HCEC 1CT (cell line): ENCODE measurements around the gene GRM7.
"Not testable (repeated sequence)": the region's sequence is repeated elsewhere in the genome, so short reads cannot be mapped to it uniquely, and the experiment has no call there.

Source experiments
- DNase-seq: peaks from one replicate; pipeline ENCODE4 v3.0.0-alpha.2; 2017

Gene GRM7

DNA sequence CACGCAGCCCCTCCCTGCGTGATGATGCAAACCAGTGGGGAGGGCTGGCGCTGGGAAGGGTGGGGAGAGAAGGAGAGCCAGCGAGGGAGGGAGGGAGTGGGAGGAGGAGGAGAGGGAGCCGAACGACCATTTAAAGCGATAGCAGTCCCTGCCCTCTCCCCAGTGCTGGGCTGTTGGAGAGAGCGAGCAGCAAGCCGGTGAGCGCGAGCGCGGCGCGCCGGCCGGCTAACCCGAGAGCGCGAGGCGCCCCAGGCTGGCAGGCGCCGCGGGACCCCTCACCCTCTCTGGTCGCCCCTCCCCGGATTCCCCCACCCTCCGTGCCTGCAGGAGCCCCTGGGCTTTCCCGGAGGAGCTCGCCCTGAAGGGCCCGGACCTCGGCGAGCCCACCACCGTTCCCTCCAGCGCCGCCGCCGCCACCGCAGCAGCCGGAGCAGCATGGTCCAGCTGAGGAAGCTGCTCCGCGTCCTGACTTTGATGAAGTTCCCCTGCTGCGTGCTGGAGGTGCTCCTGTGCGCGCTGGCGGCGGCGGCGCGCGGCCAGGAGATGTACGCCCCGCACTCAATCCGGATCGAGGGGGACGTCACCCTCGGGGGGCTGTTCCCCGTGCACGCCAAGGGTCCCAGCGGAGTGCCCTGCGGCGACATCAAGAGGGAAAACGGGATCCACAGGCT lies at the start of gene GRM7:
Gene GRM7 (plus strand): TSS at position 162 of the 671 bp plus-strand sequence.
- DNase-seq = no peak

DNA sequence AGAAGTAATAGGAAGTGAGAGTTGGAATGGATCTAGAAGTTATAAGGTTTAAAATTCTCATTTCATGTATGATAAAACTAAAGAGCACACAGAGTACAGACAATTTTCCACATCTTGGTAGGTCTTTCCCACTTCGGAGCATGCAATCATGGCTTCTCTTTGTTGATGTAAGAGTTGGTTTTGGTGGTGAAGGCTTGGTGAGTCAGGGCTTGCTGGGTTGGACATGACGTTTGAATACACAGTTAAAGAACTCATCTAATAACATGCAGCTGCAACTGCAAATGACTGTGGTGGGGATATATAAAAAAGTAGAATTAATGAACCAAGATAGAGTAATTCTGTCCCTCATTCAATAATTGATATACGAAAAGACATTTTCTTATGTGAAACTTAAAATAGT lies 39.5 kb upstream of the GRM7 start:
- DNase-seq = no peak

GRCh38 chr3:6825524-6825923 lies 35.4 kb upstream of the GRM7 start:
- no peak for DNase-seq

DNA sequence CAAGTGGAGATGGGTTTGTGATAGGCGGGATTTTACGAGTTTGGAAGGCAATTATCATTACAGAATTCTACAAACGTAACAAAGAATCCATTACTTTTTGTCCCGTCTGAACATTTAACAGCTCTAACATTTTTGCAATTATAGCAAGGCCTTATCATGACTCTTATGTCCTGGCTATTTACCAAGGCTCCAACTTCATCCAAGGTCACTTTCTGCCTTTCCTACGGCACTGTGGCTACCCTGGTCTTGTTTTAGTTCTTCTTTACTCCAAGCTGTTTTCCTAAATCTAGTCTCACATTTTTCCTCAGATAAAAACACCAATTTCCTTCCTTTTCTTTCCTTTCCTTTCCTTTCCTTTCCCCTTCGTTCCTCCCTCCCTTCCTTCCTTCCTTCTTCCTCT lies 33.5 kb upstream of the GRM7 start:
- no peak for DNase-seq

- no peak for DNase-seq
Measured at GRCh38 chr3:6844723-6845122, 16.2 kb upstream of the GRM7 start.

- no peak for DNase-seq
Measured at GRCh38 chr3:6854184-6854583, 6.7 kb upstream of the GRM7 start.

- no peak for DNase-seq
Measured at GRCh38 chr3:6857510-6857909, 3.4 kb upstream of the GRM7 start.

DNA sequence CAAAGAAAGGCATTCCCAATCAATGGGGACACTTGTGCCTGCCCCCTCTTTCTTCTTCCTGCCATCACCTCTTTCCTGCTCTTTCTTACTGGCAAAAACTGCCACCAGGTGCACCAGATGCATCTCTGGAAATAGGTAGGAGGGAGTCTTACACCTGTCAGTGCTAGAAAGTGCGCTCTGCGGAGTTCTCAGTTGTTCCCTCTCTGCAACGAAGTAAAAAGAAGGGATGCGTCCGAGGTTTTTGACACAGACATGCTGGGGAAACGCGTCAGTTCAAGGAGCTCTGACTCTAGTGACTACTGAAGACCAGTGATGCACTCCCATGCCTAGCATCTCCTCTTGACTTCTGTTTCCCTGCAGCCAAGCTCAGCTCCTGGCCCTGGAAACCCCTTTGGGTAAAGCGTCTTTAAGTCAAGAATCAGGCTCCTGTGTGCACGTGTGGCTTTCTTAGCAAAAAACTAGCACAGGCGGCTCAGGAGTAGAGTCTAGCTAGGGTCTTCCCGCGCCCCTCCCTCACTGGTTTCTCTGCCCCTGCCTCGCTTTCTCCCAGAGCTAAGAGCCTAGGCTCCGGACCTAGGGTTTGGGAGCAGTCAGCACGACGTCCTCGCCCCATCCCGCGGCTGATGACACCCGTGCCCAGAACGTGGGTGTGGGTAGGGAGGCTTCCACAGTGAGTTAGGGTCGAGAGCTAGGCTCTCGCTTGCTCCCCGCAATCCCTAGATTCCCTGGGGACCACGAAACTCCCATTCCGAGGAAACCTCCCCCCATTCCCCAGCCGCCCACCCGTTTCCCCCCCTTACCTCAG lies 564 bp upstream of the GRM7 start:
- DNase-seq = no peak

- no peak for DNase-seq
Measured at GRCh38 chr3:6861625-6862000, 698 bp downstream of the GRM7 start.

GRCh38 chr3:6862041-6862879 lies 1.3 kb downstream of the GRM7 start:
- DNase-seq = no peak

DNA sequence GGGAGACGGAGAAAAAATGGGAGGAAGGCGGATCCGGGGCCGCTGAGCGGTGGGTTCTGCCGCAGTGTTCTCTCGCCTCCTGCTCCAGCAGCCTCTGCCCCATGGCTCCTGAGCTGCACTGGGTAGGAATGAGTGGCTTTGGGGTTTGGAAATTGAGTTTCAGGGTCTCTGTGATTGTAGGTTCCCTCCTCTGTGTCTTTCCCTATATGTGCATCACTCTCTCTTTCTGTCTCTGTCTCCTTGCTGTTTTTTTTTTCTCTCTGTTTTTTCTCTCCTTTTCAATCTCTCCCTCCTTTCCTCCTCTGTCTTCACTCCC lies 1.9 kb downstream of the GRM7 start:
- no peak for DNase-seq

DNA sequence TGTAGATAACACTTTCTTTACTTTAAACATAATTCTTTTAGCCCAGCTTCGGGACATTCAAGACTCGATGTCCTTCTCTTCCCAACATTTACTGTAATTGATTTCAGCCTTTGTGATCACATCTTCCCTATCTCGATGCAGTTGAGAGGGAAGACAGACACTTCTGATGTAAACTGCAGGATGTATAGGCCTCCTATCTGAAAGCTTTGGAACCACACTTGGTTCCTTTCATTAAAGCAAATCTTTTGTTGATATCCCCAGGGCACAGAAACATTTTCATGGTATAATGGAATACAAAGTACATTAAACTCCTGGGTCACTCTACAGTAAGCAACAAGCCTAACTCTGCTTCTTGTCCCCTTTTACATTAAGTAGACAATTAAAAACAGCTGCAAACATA lies 6.4 kb downstream of the GRM7 start:
- DNase-seq = no peak

GRCh38 chr3:6878731-6879130 lies 17.8 kb downstream of the GRM7 start:
- DNase-seq = no peak

GRCh38 chr3:6912240-6912639 lies 51.3 kb downstream of the GRM7 start:
- no peak for DNase-seq

DNA sequence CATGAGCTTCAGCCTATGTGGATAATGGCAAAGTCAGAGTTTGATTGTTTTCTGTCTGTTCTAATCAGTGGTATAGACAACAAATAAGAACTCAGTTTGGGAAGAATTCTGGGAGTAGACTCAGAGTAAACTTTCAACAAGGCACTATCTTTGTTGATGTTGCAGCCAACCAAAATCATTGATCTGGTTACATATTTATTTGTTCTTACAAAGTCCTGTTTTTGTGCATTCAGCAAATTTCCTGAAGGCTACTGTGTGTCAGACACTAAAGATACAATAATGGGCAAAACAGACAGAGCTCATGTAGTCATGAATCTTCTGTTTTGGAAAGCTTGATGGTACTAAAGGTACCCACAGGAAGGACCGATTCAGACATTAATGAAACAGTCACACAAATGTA lies 55.0 kb downstream of the GRM7 start:
- DNase-seq = no peak

DNA sequence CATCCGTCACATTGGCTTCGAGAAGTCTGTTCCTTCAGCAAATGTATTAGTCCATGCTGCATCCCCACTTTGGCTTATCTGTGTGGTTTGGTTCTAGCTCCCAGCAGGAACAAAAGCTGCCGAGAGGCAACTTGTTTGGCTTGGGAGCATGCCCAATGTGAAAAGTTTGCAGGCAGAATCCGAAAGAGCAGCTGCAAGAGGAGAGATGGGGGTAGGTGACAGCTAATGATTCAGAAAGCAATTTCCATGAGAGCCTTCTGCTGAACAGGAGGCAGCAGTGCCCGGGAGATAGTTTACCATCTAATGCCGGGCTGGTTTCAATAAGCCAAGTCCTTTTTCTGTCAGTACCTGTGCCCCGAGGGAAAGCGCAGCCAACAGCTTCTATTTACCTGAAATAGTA lies 60.2 kb downstream of the GRM7 start:
- DNase-seq = no peak

DNA sequence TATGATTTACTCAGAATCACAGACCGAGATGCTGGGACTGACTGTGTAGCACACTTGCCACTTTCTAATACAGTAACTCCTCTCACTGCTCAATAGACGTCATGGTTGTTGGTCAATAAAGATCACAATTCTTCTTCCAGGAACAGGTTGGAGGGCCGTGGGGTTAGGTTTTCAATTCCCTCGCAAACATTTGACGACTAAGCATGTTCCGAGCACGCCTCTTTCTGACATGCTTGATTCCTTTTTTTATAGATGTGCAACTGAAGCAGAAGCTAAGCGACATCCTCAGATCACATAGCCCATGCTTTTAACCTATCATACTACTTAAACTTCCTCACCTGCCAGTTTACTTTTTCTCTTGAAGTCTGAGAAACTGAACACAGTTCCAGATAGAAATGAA lies 61.0 kb downstream of the GRM7 start:
- no peak for DNase-seq

DNA sequence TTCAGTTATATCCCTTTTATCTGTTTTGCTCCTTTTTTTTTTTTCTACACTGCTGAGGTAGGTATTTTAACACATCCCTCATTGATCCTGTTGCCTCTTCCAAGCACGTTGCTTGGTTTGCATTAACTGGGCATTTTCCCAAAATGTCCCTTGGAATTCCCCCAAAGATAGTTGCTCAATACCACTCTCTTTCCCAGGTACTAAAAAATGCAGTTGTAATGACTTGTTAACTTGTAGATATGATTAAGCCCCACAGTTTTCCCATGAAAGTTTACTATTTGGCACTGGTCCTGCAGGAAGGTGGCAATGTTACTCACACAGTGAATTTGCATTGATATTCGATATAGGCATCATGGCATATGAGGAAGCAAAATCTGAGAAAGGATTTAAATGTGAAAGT lies 67.1 kb downstream of the GRM7 start:
- no peak for DNase-seq

DNA sequence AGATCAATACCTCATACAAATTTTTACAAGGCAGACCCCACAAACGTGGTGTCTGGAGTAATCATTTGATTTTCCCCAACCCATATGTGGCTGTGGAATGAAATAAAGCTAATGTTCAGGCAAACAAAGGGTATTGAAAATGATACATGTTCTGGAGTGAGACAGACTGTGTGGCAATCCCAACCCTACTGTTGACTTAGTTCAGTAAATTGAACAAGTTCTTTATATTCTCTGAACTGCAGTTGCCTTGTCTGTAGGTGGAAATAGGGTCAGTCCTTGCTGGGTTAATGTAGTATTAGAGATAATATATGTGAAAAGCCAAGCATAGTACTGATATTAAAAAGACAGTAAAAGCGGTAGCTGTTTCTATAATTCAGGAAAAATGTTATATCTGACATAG lies 69.0 kb downstream of the GRM7 start:
- no peak for DNase-seq

DNA sequence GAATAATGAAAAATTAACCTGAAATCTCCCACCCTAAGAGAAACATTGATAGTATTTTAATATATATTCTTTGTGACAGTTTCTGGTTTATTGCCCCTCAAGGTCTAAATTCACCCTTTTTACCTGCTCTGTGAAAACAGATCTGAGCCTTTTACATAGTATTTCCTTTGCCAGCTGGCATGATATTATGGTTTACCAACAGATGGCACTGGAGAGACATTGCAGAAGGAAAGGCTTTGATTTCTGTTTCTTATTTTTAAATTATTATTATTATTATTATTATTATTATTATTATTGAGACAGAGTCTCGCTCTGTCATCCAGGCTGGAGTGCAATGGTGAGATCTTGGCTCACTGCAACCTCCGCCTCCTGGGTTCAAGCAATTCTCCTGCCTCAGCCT lies 74.5 kb downstream of the GRM7 start:
- DNase-seq = not testable (repeated sequence)

DNA sequence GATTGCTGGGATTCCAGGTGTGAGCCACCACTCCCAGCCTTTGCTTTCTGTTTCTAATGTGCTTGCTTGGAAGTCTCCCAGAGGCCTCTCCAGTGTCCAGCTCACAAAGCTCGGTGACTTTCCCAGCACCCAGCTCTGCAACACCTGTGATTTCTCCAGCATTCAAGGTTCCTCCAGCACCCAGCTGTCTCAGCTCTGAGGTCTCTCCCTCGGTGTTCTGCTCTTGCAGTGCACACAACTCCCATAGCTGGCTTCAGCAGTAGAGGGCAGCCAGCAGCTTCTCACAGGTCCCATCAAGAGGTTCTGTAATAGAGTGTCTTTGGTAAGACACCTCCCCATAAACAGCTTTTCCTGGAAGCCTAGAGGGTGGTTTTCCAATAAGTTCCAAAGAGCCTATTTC lies 75.1 kb downstream of the GRM7 start:
- DNase-seq = no peak

DNA sequence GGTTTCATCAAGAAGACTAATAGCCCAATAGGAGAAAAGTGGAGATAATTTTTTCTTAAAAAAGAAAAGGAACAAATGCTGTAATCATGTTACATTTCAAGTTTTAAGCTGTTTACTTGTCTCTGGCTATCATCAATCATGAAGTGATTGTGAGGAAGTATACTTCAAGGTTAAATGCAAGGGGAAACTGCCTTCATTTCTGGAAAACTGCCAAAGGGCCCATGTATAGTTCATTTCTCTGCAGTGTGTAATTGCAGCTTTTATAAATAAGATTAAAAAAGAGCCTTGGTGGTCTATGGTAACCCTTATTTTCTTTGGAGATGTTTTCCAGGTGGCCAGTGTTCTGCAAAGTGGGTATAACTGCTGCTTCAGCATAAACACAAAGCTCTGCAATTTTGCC lies 101.9 kb downstream of the GRM7 start:
- DNase-seq = no peak

- DNase-seq = no peak
Measured at GRCh38 chr3:6965881-6966280, 105.0 kb downstream of the GRM7 start.

GRCh38 chr3:6971933-6972332 lies 111.0 kb downstream of the GRM7 start:
- DNase-seq = no peak
